UCSD-AML1 (cell line): ENCODE results near the gene CACNA2D1.

Source experiments
- DNase-seq: peaks from one replicate; lab custom pipeline; 2025; ENCODE audit not compliant: unreplicated experiment; lab: John Stamatoyannopoulos, UW

The CACNA2D1 gene

DNA sequence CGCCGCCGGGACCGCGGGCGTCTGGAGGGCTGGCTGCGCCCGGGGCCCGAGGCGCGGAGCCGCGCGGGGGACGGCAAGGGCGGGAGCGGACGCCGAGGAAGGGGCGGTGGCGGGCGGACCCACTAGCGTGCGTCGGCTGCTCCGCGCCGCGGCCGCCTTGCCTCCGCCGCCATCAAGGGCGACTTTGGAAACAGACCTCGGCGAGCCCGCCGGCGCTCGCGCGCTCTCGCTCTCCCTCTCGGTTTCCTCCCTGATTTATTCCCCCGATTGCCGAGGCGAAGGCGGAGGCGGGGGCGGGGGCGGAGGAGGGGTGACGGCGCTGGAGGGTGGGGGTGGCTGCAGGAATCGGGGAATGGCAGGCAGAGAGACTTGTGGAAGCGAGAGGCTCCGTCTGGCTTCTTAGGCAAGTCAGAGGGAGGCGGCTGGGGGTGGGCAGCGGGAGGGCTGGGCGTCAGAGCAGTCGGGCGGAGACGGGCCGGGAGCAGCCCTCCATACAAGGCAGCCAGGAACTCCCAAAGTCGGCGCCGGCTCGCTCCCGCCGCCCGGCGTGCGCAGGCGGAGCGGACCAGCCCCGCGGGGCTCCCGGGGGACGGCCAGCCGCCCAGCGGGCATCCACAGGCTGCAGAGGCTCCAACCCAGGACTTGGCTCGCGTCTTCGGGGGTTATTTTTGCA lies at the start of gene CACNA2D1:
Gene CACNA2D1 (minus strand): TSS at position 231 of the 673 bp plus-strand sequence.
- no peak for DNase-seq

DNA sequence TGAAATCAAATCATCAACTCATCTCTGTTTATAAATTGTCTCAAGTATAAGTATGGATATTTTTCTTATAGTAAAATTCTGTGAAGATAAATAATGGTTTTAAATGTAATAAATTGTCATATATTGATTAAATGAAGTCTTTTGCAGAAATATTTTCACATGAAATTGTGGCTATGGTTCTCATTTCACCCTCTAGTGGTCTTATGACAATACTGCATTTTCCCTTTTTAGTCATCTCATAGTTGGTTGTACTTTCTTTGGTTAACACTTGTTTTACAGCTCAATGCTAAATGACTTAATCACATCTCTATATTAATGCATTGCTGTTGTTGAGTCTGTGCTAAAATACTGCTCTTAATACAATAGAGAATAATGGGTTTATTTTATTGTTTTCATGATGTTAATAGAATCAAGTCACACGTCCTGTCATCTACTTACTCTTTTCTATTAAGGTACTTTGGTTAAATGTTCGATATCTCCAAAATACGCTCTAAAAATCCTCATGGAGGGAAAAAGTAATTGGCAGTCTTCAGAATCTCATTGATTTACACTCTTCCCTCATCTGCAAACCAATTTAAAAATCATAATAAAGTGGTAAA lies 38.0 kb upstream of the CACNA2D1 start:
- DNase-seq = no peak

- no peak for DNase-seq
These were observed 34.3 kb upstream of the CACNA2D1 start for GRCh38 chr7:82477733-82478515.

DNA sequence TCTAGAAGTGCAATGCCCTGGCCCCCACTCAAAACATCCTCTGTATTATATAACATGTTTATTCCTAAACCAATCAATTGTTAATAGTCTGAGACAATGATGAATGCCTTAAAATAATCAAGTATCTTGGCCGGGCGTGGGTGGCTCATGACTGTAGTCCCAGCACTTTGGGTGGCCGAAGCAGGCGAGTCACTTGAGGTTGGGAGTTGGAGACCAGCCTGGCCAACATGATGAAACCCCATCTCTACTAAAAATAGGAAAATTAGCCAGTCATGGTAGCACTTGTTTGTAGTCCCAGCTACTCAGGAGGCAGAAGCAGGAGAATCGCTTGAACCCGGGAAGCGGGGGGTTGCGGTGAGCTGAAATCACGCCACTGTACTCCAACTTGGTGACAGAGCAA lies 29.4 kb upstream of the CACNA2D1 start:
- DNase-seq = no peak

DNA sequence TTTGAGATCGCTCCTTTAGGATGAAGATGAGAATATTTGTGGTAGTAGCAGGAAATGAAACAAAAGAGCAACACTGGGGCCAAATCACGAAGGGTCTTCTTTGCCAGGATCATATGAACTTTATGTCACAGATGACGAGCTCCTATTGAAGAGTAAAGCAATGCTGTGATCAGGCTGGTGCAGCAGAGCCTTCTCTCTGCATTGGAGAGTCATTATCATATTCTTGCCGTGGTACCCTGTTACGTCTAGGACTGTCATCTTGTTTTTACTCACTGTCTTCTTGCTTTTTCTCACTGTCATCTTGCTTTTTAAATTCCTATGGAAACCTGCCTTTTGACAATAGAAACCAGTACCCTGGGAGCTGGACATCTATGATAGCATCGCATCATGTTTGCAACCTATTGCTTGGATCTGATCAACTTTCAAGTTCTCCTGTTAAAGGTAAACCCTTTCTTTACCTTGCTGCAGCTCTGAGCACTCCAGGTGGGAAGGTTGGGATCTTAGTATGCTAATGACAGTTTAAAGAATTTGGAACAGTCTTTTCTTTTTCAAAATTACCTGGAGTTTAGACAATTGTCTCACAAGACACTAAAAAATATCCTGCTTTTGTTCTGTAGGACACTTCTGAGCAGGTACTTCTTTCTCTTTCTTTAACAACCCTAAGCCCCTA lies 27.9 kb upstream of the CACNA2D1 start:
- DNase-seq = no peak

DNA sequence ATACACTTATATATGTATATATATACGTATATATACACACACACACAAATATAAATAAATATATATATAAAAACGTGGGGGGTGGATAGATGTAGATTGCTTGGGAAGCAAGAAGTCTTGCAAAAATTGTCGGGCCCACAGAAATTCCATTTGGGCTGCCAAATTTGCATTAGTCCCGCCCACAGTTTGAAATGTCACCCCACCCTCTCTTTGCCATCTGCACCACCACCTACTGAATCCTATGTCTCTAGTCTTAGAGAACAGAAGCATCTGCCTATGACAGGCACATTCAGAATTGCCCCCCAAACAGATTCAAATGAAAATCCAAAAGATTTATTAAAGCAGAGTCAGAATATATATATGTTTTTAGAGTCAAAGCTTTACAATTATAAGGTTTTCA lies 25.6 kb upstream of the CACNA2D1 start:
- no peak for DNase-seq

DNA sequence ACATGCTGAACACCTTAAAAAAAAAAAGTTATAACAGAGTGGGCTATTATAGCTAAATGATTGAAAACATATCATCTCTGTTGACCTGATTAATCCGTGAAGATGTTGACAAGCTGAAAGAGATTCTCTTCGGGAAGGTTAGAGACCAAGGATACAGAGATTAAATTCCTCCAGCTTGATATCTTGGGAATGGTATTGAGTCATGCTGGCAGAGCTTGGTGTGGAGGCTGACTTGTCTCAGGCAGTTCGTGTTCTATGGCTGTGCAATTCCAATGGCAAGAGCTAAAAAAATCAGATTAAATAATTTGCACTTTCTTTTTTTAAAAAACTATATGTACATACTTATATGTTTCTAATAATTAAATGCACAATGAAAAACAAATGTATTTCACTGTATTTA lies 24.9 kb upstream of the CACNA2D1 start:
- DNase-seq = no peak

- DNase-seq = no peak
These were observed 23.4 kb upstream of the CACNA2D1 start for GRCh38 chr7:82467020-82467419.

- DNase-seq = no peak
These were observed 20.8 kb upstream of the CACNA2D1 start for GRCh38 chr7:82464372-82464771.

DNA sequence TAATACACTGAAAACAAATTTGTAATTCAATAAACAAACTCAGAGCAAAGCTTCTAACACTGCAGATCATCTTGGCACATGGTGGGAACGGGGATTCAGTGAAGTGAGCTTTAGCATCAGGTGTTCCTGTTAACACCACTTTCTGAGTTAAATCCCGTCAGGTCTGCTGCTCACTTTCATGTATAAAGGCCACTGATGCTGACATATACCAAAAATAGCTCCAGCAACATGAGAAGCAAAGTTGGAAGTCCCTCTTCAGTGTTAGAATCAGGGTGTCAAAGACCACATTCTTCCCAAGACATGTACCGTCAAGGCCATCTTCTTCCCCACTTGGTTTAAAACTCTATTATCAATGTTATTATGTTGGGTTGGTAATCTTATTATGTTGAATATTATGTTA lies 11.7 kb upstream of the CACNA2D1 start:
- no peak for DNase-seq

DNA sequence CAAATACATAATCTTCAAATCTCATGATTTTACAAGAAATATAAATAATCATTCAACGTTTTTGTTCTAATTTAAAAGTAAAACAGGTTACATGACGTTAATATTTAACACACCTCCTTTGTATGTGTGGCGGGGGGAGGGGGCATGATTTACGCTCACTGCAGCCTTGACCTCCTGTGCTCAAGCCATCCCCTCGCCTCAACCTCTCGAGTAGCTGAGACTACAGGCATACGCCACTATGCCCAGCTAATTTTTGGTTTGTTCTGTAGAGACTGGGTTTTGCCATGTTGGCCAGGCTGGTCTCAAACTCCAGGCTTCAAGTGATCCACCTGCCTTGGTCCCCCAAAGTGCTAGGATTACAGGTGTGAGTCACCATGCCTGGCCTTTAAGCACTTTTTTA lies 7.2 kb upstream of the CACNA2D1 start:
- DNase-seq = no peak

DNA sequence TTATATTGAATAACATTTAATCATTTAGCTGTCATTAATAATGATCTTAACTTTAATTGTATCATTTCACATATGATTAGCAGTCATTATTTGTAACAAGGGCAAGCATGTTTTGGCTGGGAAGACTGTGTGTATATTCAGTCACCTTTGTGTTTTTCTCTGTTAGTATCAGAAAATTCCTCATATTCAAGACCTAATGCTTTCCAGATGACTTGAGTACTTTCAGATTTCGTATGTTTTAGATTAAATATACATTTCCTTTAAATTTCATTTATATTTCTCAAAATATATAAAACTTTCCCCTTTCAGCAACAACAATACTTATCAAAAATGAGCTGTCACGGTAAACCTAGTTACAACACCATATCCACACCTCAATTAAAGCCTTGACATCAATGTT lies 6.3 kb upstream of the CACNA2D1 start:
- DNase-seq = no peak

- no peak for DNase-seq
These were observed 3.3 kb upstream of the CACNA2D1 start for GRCh38 chr7:82446897-82447296.

DNA sequence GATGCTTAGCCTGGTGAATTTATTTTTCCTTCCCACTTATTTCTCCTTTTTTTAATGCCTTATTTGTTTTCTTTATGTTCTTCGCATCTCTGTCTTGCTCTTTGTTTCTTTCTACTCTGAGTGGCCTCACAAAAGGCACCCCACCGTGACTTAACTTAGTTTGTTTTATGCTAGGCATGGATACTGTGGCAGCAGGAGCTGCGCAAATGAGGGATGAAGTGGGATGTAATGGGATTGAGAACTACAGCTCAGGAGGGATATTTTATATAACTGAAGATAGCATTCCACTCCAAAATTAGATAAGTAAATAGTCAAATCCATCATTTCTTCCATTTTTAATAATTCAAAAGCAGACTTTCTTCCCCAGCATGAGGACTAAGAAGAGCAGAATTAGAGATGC lies 1.7 kb upstream of the CACNA2D1 start:
- no peak for DNase-seq

GRCh38 chr7:82444220-82444909 lies 788 bp upstream of the CACNA2D1 start:
- no peak for DNase-seq

DNA sequence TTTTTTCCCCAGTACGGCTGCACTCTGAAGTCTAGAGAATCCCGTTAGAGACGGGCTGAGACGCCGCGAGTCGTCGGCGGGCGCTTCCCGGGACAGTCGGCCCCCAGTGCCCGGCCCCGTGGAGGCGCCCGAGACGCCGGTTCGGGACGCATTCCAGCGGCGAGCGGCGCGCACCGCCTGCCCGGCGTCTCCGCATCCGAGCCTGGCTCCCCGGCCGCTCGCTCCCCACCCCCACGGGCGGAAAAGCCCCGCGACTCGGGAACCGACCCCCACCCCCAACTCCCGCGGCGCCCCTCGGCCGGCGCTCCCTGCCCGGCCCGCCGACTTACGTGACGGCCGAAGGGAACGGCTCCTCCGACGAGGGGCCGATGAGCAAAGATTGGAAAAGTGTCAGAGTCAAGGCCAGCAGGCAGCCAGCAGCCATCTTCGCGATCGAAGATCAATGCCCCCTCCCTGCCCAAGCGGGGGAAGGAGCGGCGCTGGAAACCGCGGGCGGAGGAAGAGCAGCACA lies 486 bp downstream of the CACNA2D1 start:
- no peak for DNase-seq

- no peak for DNase-seq
These were observed 1.0 kb downstream of the CACNA2D1 start for GRCh38 chr7:82442492-82443035.

- no peak for DNase-seq
These were observed 1.7 kb downstream of the CACNA2D1 start for GRCh38 chr7:82441669-82442478.

- DNase-seq = no peak
These were observed 5.1 kb downstream of the CACNA2D1 start for GRCh38 chr7:82438521-82438920.

- DNase-seq = no peak
These were observed 7.8 kb downstream of the CACNA2D1 start for GRCh38 chr7:82435769-82436168.
